NOMO-1 treated with dmso at 0.1 percent for 144 hours (cell line): ENCODE results near the gene PLA2G4C.

Experiments used
- DNase-seq: peaks from one replicate; lab custom pipeline; 2025; ENCODE audit not compliant: unreplicated experiment; lab: John Stamatoyannopoulos, UW

The PLA2G4C gene, protein sequence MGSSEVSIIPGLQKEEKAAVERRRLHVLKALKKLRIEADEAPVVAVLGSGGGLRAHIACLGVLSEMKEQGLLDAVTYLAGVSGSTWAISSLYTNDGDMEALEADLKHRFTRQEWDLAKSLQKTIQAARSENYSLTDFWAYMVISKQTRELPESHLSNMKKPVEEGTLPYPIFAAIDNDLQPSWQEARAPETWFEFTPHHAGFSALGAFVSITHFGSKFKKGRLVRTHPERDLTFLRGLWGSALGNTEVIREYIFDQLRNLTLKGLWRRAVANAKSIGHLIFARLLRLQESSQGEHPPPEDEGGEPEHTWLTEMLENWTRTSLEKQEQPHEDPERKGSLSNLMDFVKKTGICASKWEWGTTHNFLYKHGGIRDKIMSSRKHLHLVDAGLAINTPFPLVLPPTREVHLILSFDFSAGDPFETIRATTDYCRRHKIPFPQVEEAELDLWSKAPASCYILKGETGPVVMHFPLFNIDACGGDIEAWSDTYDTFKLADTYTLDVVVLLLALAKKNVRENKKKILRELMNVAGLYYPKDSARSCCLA

DNA sequence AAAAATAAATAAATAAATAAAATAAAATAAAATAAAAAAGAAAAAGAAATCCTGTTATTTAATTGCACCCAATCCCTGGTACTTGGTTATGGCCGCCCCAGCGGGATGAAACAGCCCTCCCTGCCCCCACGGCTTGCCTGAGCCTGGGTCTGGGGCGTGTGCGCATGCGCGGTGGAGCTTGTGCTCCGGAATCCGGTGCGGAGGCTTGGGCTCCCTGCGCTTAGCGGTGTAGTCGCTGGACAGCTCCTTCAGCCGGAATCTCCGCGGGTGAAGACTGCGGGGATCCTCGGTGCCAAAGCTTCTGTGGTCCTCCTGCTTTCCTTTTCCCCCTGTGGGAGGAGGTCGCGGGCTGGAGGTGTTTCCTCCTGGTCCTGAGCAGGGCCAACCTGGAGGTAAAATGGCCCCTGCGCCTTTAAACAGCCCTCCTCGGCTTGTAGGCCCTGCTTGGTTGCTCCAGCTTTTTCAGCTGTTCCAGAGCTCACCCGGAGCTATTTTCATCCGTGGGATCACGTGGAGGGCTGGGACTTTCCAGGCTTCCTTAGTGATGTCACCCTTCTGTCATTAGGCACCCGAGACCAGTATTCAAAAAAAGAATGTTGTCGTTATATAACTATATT is at the start of gene PLA2G4C:
Gene PLA2G4C, minus strand, starts transcription at position 468 of the 617 bp plus-strand sequence. CDS start 4,288 bp downstream, outside the sequence.
- DNase-seq = peak; percentile 39

DNA sequence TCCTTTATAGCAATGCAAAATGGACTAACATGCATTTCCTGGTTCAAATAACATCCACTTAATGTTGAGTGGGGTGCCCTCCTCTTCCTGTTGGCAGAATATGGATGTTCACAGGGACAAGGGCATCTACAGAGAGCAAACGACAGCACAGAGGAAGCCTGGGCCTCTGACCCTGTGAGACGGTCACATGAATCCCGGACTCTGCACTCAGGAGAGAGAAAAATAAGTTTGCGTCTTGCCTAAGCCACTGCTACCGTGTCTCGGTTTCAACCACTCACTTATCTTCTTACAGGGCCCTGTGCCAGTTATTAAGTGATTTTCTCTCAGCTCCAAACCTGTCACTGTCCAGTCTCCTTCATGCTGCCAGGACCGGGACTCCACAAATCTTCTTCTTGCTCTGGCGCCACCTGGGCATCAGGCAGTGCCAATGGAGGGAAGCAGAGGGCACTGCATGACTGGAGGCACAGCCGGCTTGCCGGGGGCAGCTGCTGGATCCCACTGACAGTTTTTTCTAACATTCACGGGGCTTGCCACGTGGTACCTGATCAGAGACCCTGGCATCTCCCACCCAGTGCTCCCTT is 47.7 kb upstream of the PLA2G4C start:
- DNase-seq = no peak

DNA sequence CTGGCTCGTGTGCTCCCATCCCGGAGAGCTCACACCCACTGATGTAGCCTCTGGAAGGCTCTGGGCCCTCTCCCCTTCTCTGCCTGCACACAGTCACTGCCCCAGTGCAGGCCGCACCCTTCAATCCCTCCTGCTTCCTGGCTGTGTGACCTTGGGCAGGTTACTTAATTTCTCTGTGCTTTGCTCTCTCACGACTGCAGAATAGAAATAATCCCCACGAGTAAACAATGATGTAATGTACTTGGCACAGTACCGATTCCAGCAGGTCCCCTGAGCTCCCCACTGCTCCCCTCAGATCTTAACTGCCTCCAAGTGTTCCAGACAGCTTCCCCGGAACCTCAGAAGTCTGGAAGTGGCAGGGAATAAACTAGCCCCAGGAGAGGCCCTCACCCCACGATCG is 43.4 kb upstream of the PLA2G4C start:
- DNase-seq = no peak

DNA sequence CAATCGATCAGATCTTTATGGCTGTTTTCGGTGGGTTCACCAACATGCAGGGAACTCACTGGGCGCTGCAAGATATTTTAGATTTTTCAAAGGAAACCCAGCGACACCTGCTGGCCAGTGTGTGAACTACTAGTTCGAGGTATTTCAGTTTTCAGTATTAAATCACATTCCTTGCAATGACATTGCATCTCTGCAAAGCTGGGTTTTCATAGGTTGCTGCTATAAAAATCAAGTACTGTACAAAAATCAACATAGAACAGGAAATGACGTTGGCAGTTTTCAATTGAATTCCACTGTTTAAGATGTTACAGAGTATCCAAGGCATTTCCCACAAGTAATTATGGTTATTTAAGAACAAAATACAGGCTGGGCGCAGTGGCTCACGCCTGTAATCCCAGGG is 41.9 kb upstream of the PLA2G4C start:
- DNase-seq = no peak

DNA sequence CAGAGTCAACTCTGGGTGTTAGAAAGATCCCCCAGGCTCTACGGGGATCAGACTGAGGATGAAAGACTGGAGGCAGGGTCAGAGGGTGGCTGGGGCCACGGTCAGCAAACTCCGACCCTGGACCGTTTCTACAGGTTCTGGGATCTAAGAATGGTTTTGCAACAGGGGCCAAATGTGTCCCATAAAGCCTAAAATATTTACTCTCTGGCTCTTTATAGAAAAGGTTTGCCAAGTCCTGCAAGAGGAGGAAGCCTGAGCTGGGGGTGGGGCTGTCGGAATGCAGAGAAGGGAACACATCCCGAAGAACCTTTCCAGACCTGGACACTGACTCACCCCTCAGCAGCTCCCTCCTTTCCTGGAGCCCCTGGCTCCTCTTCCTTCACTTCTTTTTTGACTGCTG is 38.8 kb upstream of the PLA2G4C start:
- DNase-seq = no peak

DNA sequence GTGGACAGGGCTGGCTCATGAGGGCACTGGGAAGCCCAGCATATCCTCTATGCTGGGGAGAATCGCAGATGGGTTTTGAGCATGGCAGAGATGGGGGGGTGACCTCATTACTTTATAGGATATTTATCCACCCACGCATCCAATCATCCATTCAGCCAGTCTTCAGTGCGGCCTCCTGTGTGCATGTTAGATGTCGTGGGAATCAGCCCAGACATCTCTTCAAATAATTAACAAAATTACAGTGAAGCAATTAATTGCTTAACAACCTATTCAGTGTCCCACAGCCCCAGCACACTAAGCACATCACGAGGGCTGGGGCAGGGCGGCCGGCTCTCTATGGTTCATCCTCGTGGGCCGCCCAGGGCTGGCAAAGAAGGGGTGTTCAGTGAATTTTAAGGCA is 38.0 kb upstream of the PLA2G4C start:
- DNase-seq = no peak

DNA sequence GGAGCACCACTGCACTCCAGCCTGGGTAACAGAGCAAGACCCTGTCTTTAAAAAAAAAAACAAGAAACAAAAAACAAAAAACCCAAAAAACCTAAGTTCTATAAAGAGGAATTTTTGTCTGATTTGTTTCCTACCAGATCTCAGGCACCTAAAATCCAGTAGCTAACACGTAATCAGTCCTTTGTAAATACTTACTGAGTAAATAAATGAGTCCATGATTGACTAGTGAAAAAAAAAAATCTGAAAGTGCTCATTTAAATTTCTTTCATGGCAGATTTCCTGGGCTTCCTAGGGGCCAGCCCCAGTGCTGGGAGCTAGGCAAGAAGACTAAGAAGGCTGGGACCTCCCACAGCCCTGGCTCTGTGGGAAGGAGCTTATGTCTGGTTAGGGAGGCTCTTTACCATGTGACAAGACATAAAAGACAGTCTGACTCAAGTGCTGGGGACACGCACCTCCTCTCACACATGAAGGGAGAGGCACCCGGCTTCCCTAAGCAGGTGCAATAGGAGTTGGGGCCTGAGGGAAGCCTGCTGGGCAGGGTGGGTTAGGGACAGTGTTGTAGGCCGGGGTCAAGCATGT is 37.1 kb upstream of the PLA2G4C start:
- no peak for DNase-seq

DNA sequence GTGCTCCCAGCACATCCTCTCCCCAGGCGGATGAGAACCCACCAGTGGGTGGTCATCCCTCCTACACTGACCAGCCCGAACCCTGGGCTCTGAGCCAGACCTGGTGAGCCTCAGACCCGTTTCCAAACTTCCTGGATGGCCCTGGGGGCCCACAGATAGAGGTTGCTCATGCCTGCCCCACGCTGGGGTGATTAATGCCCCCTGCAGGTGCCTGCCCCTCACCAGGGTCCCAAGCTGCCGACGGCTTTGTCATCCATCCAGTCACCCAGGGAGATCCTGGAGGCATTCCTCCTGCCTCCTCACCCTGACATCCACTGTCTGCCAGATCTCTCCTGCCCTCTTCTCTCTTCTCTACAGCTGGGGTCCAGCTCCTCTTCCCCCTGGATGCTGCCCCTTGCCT is 28.4 kb upstream of the PLA2G4C start:
- no peak for DNase-seq

DNA sequence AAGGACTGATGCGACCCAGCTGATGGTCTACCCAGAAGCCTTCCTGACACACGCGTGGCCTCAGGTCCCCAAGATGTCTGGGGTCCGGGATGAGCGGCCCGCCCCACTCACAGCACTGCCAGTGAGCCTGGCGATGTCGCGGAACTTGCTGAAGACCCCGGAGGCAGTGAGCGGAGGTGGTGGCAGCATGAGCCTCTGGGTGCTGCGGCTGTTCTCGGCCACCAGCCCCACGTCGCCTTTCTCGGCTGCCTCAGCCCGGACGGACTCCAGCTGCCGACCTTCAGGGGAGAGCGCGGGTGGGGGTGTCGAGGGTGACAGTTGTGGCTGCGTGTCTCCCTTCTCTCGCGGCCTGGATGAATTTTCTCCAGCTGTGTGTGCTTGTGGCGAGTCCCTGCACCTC is 26.8 kb upstream of the PLA2G4C start:
- DNase-seq = no peak

DNA sequence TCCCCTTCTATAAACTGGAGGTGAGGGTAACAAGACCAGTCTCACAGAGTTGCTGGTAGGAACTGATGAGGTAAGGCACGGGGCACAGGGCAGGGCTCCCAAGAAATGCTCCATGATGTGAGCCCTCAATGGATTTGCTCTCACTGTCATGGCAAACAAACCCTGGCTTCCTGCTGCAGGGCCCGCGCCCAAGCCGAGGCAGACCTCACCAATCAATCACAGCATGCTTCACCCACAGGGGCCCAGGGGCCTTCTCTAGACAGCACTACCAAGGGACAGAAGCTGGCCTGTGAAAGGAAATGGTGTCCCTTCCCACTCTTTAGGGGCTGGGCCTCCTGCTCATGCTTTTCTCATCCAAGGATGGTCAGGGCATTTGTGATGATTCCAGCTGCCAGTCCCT is 25.9 kb upstream of the PLA2G4C start:
- no peak for DNase-seq

DNA sequence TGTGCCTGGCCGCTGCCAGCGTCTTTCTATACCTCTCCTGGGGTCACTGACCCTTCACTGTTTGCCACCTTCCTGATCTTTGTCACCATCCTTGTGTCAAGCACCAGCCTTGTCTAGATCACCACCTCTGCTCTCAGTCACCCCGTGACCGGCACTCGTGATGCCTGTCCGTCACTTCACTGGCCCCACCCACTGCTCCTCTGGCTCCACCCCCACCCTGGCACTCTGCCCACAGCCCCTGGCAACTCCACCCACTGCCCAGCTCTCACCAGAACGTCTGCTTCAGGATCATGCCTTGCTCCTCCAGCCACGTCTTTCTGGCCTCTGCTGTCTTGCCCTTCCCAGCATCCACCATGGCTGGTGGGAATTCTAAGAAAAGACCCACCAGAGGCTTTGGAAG is 24.8 kb upstream of the PLA2G4C start:
- no peak for DNase-seq

DNA sequence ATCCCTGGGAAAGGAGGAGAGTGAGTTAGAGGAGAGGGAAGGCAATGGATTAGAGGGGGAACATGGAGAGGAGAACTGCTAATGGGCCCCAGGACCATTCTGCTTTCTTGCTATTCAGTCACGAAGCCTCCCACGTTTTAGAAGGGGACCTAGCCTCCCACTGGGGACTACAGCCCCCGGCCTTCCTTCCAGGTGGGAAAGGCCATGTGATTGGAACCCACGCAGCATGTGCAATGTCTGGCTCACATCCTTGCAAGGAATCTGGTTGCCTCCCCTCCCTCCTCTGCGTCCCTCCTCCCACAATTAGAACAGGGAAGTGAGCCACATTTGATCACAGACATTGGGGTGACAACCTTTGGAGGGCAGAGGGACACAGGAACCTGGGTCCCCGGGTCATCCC is 22.5 kb upstream of the PLA2G4C start:
- DNase-seq = no peak

DNA sequence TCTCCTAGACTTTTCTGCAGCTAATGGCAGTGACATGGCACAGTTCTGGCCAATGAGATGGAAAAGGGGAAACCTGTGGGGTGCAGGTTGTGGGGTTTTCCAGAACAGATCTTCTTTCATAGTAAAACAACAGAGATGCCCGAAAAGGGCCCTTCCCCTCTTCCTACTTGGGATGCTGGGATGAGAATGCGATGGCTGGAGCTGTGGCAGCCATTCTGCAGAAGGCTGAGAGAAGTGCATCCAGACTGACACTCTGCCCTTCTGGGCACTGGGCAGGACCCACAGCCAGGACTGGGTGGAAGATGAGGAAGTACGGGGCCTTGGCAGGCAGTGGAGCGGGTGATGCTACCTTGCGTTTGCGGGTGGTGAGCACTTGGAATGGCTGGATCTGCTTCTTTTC is 16.9 kb upstream of the PLA2G4C start:
- DNase-seq = no peak

DNA sequence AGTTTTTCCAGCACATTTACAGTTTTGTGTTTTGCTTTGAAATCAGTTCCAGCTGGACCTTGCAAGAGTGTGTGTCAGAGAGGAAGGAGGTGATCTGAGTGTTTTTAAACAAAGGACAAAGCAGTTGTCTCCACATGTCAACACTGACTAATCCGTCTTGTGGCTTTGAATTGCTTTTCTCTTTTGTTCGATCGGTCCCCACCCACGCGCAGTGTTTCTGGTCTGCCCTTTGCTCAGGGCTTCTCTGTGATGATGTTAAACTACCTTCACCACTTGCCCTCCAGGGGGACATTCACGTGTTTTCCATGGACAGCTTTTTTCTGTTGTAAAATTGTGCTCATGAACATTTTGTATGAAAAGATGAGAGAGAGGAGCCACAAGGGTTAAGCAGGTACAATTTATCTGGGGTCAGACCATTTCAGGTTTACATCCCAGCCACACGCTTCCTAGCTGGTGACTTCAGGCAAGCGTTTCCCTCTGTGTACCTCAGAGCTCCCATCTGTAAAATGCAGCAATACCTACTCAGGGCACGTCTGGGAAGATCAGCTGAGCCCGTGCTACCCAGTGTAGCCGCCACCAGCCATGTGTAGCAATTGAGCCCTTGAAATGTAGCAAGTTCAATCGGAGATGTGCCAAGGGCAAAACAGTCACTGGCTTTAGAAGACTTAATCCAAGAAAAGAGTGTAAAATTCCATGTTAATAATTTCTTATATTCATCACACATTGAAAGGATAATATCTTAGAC is 13.5 kb upstream of the PLA2G4C start:
- no peak for DNase-seq

DNA sequence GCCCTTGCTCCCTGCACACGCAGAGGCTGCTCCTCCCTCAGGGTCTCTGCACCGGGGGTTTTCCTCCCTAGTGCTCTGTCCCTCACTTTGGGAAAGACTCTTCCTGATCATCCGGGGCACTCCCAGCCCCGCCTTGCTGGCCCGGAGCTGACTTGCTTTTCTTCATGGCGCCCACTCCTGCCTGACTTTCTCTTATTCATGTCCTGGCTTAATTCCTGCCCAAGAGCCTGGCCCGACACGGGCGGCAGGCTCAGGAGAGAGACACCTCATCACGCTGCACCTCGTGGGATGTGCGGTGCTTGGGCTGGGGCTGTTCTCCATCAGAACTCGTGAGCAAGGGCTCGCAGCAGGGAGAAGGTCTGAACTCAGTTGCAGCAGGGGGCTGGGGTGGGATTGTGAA is 11.8 kb upstream of the PLA2G4C start:
- DNase-seq = no peak

DNA sequence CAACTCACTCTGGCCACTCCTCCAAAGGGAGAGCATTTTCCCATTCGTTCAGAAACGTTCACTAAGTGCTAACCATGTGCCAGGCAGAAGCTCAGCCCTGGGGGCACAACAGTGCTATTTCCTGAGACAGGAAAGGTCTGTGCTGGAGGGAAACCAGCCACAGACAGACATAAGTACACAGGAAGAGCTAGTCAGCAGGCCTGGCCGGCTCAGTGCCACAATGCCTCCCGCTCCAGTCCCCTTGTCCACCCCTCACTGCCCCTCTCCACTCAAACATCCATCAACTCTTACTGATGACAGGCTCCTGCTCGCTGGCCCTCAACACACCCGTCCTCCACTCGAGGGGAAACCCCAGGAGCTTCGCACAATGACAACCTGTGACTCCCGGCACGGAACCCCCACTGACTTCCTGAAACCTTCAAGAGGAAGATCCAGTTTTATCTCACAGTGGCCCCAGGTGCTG is 11.3 kb upstream of the PLA2G4C start:
- no peak for DNase-seq

DNA sequence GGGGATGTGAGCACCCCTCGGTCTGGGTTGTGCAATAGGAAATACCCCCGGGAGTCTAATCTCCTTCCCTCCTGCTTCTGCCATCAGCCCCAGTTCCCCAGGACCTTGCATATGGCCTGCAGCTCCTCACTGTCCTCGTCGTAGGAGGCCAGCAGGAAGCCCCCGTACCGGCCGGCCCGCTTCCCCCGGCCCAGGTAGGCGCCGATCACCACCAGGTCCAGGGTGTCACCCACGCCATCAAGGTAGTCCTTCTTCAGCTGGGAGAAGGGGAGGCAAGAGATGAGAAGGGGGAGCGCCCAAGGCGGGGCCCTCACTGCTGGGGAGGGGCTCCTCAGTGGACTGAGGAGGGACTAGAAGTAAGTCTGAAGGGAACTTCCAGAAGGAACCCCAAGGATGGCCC is 10.4 kb upstream of the PLA2G4C start:
- no peak for DNase-seq

DNA sequence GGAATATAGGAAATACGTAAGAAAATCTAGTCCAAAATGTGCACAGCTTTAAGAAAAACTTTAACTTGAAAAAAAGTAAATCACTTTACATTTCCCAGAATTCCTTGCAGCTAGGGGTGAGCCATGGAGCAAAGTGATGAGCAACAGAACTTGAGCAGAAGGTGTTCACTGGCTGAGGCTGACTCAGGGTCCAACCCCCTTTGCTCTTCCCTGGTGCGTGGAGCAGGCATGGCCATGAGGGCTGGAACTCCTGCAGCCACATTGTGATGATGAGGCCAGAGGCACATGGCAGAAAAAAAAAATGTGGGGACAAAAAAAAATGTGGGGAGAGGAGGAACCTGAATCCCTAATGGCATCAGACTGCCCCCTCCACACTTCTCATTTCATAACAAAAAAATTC is 9.9 kb upstream of the PLA2G4C start:
- DNase-seq = no peak

DNA sequence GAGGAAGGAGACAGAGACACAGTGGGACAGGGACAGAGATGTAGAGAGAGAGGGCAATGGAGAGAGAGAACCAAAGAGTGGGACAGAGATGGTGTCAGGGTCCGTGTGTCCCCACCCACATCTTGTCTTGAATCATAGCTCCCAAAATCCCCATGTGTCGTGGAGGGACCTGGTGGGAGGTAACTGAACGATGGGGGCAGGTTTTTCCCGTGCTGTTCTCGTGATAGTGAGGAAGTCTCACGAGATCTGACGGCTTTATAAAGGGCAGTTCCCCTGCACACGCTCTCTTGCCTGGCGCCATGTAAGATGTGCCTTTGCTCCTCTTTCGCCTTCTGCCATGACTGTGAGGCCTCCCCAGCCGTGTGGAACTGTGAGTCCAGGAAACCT is 7.5 kb upstream of the PLA2G4C start:
- DNase-seq = no peak

DNA sequence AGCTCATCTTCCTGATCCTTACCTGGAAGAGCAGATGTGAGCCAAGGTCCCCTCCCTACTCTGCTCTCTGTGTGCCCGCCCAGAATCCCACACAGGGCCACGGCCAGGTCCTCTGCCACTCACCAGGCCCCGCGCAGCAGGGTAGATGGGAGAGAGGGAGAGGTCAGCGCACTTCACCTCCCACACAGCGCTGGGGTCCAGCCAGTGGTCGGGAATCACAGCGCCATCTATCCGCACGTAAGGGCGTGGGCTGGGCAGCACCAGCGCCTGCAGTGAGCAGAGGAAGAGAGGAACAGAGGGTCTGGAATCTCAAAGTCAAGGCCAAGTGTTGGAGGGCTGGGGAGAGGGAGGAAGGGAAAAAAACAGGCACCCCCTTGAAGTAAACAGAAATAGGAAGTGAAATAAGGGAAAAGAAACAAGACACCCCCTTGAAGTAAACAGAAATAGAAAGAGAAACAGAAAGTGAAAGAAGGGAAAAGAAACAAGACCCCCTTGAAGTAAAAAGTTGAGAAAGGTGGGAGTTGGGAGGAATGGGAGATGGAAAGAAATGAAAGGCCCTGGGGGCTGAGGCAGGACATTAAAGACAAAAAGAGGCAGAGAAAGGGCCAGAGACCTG is 7.0 kb upstream of the PLA2G4C start:
- no peak for DNase-seq
